NCI-H2196 (cell line): ENCODE data around the gene KMT2C.

ENCODE experiments used
- DNase-seq: peaks from one replicate; lab custom pipeline; 2025; ENCODE audit not compliant: unreplicated experiment; lab: John Stamatoyannopoulos, UW

KMT2C gene

DNA sequence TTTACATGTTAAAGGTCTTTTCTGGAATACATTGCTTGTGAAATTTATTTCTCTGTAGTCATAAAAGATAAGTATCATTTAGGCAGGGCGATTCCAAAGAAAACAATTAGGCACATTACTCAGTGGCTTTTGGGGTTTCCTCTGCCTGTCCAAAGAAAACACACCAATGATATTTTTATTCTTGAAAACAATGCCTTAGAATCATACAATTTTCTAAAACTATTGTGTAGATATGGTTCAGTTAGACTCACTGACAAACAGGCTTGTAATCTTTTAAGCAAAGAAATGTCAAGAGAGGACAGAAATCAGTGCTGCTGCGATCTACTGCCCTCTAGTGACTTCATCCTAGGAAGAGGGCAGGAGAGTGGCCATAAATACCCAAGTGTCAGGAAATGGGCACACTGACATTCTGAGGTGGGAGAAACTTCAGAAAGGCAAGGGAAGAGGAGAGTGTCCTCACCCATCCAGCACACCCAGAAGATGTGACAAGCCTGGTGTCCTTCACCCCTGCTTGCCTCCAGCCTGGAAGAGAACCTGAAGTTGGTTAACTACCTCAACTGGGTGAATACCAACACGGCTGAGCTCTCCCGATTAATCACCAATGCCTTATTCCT, 289.8 kb downstream of the KMT2C start:
- DNase-seq, result peak; percentile 19

DNA sequence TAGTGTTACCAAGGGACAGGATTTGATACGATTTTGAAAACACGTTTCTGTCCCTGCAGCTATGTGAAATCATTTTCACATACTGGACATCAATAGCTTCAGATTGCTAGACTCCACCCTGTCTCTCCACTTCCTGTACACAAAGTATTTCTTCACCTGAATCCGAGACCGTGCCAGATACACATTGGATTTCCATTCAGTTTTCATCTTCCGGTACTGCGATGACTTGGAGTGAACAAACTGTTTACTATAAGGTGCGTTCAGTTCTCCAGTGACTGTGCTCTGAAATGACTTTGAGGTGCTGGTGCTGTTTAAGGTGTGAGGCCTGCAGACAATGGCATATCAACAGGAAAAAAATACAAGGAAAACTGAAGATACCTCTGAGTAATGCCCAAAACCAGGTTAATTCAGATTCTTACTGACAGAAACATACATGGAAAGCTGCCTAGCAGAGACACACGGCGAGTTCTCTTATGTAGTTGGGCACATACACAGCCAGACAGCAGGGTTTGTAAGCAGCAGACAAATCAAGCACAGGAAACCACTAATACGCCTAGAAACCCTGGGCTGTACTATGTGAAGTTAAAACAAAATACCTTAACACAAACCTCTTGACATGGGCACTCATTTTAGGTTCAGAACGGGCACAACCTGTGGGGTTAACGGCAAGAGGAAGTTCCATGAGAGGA, 291.1 kb downstream of the KMT2C start:
- no peak for DNase-seq

- DNase-seq, result no peak
These were observed 292.7 kb downstream of the KMT2C start for GRCh38 chr7:152142976-152143595.

DNA sequence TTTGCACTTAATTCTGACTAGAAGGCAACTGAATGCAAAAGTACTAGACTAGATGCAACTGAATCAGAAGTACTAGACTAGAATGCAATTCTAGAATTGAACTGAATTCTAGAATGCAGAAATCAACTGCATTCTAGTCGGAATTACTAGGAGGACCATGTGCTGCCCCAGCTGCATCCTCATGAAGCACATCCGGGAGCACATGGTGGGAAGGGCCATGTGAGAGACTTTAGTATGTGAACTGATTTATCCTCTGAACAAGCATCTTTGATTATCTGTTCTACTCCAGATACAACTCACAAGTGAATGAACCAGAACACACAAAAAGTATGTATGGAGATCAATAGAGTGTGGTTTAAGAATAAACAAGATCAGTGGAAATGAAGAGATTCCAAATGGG, 295.2 kb downstream of the KMT2C start:
- no peak for DNase-seq

DNA sequence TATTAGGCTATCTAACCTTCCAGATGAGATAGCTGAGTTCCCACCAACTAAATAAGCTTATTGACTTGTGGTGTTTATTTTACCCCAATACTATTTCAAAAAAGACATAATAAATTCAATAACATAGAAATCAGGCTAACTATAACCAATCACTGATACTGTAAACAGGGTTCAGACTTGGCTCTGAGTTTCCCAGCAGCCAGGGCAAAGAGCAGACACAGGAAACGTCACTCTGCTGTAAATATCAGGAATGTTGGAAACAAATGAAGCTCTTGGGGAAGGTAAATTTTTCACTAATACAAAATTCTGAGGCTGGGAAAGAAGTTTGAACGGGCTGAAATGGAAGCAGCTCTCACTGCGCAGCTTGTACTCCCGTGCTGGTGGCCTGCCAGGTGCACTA, 295.7 kb downstream of the KMT2C start:
- no peak for DNase-seq

GRCh38 chr7:152137476-152138025, 298.3 kb downstream of the KMT2C start:
- no peak for DNase-seq

GRCh38 chr7:152136686-152137085, 299.1 kb downstream of the KMT2C start:
- no peak for DNase-seq

GRCh38 chr7:152133804-152134203, 302.0 kb downstream of the KMT2C start:
- no peak for DNase-seq

DNA sequence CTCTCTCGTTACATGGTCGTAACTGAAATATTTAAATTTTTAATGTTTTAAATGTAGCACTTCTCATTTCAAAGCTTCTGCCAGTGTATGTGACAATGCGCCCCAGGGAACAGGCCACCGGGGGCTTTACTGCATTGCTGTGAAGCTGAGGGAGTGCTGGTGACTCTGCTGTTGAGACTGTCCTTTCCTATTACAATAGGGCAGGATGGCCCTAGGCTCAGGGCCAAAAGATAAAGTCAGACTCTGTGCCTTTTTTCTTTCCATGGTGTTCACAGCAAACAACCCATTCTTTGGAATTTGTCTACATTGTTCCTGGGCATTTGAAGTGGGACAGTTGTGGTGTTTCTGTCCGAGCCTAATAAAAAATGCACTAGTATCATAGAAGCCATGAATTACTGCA, 303.0 kb downstream of the KMT2C start:
- no peak for DNase-seq

DNA sequence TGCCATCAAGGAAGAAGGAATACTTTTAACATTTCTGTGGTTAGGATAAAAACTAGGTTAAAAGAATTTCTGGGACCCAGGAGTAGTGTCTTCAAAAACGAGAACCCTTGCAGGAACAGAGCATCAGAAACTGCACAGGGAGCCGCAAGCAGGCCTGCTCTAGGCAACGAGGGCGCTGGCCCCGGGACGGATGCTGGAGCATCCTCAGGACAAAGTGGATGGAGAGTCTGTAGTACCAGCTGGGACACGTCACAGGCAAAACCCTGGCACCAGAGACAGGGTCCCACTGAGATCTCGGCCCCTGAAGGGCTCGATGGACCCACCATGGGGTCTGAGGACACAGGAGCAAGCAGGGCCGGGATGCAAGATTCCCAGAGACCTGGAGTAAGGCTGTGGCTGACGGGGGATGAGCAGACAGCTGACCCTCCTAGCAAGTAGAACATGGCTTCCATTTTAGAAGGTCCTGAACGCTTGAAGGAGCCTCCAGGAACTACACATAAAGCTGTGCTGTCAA, 303.8 kb downstream of the KMT2C start:
- no peak for DNase-seq

DNA sequence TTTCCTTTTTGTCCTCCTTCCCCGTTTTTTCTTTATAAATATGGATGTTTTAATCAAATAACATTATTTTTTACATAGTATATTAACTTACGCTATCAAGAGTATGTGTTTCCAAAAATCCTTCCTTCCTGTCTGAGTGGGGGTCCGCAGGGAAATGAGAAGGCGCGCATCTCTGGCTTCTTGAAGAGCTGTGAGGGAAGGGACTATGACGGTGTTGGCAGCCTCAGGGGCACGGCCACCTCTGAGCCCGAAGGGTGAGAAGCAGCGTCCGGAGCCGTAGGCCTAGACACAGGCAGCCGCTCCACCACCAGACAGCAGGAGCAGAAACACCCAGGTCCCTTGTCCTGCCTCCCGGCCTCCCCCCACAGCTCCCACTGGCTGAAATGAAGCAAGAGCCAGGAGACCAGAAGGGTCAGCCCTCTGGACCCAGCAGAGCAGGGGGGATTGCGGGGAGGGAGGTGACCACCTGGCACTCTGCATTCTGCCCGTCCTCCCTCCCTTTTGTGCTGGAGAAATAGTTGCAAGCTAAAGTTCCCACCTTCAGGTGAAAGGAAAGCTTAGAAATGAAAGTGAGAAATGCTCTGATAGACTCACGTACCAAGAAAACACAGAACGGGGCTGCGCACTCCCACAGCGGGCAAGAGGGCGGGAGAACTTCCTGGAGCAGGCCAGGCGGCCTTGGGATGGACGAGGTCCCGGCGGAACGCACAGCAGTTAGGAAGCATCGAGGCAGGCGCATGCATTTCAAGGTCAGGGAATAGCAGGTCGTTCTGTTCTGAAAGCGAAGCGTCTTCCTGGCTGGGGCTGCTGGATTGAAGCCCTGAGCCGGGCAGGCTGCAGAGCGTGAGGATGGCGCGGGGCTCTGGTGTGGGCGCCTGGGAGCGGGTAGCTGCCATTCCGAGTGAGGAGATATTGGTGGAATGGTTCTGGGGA, 304.9 kb downstream of the KMT2C start:
- no peak for DNase-seq

DNA sequence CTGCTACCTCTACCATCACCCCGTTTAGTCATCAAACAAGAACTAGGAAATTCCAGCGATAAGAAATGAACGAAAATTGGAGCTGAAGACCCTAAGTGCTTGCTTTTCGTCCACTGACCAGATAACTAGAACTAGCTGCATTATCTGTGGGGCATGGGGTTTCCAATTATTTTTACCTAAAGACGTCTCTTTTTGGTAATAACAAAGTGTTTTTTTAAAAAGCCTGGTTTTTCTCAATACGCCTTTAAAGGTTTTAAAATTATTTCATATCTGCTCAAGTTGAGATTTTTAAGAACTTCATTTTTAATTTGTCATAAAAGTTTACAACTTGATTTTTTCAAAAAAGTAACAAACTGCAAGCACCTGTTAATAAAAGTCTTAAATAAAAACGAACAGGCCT, 306.1 kb downstream of the KMT2C start:
- no peak for DNase-seq

DNA sequence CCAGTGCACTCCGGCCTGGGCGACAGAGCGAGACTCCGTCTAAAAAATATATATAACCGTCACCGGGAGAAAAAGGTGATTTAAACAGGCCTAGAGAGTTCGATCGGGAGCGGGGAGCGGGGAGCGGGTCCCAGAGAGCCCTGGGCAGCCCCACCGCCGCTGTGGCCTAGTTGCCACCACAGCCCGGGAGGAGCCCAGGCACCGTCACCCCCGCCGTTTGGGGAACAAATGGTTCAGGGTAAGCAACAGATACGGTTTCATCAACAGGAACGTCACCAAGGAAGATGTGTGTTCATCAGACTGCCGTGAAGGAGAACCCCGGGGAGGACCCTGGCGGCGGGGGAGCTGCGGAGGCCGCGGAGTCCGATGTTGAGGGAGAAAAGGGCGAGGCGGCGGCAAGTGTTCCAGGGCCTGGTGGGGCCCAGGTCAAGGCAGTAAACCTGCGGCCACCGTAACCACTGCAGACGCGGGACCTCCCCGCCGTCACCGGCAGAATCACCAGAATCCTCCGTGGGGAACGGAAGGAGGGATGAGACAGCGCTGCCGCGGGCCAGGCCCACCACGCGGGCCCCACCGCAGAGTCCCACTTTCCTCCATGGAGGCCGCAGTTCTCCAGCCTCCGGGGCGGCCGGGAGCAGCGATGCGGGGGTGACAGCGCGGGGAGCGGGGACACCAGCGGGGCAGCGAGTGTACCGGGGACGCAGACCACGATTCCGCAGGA, 306.9 kb downstream of the KMT2C start:
- DNase-seq, result no peak

DNA sequence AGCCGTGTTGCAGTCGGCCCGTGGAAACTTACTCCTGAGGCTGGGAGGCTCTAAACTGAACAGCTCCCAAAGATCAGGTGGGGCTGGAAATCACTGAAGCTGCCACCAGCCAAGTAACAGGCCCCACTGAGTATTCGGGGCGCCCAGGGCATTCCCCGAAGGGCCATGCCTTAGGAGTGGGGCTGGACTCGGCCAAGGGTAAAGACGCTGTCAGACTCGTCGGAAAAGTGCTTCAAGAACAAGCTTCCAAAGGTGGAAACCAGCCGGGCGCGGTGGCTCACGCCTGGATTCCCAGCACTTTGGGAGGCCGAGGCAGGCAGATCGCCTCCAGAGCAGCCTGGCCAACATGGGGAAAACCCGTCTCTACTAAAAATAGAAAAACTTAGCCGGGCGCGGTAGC, 307.6 kb downstream of the KMT2C start:
- no peak for DNase-seq

GRCh38 chr7:152127229-152127628, 308.6 kb downstream of the KMT2C start:
- DNase-seq, result no peak

DNA sequence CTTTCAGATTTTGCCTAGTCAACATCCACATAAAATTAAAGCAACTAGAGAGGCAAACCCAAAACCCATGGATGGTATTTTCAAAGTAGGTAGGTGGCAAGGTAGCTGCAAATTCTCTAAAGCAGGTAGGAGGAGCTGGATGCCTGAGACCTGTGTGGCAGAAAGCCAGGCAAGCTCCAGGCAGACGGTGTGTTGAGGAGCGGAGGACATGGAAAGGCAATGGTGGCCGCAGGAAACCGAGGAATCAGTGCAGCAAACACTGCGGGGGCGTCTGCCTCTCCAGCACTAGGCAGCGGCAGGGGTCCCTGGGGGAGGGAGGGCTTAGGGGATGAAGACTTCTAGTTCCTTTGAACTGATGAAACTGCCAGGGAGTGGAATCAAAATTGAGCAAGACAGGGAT, 309.1 kb downstream of the KMT2C start:
- DNase-seq, result no peak

DNA sequence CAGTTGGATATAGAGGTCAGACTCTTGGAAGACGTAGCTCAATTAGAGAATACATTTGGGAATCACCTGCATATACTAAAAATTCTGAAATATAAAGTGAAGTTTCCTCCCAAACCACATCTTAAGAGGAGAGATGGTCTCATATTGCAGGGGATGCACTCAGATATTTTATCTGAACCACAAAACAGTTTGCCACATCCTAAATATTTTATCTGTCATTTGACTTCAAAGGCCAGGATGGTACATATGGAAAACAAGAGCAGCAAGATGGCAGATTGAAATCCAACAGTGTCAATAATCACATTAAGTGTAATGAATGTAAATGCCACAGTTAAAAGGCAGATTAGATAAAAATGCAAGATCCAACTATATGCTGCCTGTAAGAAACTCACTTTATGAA, 313.3 kb downstream of the KMT2C start:
- DNase-seq, result no peak

DNA sequence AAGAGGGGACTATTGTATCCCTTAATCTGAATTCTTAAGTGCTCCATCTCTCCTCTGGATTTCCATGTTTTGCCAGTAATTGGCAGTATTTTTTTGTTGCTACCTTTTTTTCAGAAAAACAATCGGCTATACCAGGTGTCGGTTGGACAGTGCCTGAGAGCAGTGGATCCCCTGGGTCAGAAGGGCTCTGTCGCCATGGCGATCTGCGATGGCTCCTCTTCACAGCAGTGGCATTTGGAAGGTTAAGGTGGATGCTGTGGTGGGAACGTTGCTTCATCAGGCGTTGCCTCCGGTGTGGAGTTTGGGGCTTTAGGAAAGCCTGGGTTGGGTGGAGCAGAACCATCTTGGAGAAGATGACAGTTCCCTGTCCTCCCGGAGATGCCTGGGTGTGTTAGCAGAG, 314.4 kb downstream of the KMT2C start:
- no peak for DNase-seq

DNA sequence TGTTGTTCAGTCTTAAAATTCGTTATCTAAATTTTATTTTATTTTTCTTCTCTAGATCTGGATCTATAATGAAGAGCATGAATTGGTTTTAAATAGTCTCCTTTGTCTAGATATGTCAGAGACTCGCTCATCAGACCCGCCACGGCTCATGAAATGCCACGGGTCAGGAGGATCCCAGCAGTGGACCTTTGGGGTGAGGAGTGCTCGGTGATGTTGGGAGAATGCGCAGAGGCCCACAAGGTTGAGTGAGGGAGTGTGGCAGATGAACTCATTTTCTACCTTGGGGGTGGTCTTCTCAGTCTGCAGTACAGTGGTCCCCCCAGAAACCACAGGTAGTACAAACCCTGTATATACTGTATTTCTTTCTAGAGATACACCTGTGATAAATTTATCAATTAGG, 315.0 kb downstream of the KMT2C start:
- no peak for DNase-seq

DNA sequence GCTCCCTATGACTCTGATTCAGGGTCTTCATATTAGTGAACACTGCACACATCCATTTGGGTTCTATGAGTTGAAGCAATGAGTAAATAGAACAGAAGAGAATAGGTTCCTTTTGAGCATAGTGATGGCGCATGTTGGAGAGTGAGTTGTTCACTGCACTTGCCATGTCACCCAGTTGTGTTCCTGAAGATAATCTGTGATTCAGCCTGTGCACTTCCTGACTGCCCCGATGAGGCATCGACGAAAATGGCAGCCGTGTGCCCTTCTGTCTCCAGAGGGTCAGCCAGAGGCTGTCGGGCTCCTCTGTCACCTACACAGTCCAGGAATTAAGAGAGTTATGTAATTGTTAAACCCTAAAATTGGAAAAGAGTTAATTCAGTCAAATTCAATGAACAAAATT, 315.6 kb downstream of the KMT2C start:
- DNase-seq, result no peak
